Urothelium cell line (cell line): ENCODE measurements around the gene PHF21B.

Experiments
- DNase-seq: peaks from one replicate; pipeline ENCODE4 v3.0.0; 2011; ENCODE audit warnings: low spot score, mixed read lengths
- FAIRE-seq: peaks from 2 replicates; lab custom pipeline; 2011; peaks lifted over from hg19 to GRCh38; lab: Jason Lieb, UNC

PHF21B gene

GRCh38 chr22:44850946-44851345 lies 158.9 kb downstream of the PHF21B start:
- no peak for DNase-seq
- FAIRE-seq = no peak

DNA sequence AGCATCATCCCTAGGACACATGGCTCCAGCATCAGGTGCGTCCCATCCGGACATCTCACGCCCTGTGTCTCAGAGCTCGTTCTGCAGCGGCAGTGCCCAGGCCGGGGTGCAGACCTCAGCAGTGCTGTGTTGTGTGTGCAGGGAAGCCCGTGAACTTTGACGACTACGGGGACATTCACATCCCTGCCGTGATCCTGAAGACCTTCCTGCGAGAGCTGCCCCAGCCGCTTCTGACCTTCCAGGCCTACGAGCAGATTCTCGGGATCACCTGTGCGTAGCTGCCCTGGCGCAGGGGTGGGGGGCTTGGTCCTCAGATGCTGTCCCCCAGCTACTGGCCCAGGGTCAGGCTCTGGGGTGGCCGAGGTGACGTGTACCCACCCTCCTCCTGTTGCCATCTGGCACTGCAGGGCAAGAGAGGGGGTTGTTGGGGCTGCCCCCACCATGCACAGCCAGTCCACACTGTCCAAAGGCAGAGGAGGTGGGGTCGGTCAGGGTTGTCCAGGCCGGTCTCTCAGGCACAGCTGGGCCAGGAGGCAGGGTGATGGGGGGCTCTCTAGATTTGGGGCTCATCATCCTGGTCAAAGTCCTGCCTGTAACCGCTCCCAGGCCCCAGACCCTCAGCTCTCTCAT lies 160.9 kb downstream of the PHF21B start:
- FAIRE-seq = no peak

DNA sequence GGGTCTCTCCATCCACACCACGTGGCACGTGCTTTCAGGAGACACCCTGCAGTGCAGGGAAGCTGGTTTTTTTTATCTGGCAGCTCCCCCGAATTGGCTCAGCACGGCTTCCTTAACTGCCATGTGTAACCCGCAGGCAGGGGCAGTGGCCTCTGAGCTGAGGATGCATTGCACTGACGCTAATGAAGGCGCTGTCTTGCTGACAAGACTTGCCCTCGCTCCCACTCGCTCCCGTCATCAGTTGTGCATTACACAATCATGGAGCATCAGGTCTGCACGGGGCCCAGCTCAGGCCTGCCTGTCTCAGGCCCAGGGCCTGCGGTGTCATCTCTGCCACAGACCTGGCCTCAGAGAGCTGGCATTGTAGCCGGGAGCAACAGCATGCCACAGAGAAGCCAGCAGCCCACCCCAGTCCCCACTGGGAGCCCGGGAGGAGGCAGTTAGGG lies 161.5 kb downstream of the PHF21B start:
- DNase-seq (no peak), FAIRE-seq (no peak)

More for the DNA sequence above, 160.9 kb downstream of the PHF21B start:
- no peak for DNase-seq

DNA sequence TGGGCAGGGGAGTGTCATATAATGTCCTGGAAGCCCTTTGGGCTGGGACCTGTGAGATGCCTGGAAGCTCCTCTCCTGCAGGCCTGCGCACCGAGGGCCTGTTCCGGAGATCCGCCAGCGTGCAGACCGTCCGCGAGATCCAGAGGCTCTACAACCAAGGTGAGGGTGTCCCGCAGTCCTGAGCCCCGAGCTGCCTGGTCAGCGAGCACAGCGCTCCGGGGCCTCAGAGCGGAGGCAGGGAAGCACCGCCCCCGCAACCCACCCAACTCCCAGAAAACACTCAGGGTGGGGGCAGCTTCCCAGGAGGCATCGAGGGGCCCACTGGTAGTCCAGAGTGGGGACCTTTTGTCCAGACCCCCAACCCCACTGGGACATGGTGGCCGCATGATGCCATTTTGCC lies 161.9 kb downstream of the PHF21B start:
- DNase-seq = no peak
- no peak for FAIRE-seq

GRCh38 chr22:44847380-44847779 lies 162.4 kb downstream of the PHF21B start:
- DNase-seq (no peak), FAIRE-seq (no peak)

GRCh38 chr22:44846726-44847275 lies 163.0 kb downstream of the PHF21B start:
- DNase-seq = no peak
- no peak for FAIRE-seq

DNA sequence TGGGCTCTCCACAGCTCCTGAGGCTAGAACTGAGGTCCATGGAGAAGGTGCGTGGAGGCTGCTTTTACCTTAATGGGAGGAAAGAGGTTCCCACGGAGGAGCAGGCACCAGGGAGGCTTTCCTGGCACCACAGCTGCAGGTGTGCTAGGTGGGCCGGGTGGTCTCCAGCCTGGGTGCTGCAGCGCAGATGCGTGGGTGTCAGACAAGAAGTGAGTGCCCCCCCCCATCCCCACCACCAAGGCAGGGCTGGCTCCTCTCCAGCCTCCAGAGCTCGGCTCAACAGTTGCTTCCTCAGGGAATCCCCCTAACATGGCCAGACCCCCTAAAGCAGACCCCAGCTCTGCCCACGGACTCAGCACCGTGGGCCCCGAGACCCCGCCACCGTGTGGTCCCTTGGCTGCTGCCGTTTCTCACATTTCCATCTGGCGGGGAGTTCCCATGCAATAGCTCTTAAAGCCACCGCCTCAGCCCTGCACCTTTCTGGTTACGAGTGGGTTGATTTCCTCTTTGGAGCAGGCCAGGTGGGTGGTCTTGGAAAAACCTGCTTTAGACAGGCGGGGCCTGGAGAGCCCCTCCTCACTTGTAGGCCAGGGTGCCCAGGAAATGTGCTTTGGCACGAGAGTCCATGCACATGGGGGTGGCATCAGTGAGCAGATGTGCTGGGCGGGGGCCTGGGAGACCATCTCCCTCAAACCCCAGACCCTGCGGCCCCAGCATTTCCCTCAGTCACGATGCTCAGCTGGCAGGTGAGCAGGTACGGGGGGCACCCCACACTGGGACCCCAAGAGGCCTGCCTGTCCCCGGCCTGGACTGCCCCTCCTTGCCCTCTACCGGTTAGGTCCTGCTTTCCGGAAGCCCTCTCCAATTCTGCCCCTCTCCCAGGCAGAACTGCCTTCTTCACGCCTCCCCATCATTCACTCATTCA lies 163.7 kb downstream of the PHF21B start:
- DNase-seq (no peak), FAIRE-seq (no peak)

DNA sequence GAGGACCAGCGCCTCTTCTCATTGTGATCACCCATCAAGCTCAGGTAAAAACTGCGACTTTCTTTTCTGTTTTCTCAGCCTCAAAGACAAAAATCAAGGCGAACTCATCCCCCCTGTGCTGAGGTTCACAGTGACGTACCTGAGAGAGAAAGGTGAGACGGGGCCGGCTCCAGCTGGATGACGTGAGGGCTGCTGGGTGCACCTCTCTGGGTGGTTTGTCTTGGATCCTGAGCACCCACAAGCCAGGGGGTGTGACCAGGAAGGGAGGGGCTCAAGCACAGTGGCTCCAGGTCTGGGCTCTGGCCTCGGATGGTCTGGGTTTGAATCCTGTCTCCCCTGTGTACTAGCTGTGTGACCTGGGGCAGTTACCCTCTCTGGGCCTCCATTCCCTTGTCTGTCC lies 164.6 kb downstream of the PHF21B start:
- FAIRE-seq = no peak
- no peak for DNase-seq

DNA sequence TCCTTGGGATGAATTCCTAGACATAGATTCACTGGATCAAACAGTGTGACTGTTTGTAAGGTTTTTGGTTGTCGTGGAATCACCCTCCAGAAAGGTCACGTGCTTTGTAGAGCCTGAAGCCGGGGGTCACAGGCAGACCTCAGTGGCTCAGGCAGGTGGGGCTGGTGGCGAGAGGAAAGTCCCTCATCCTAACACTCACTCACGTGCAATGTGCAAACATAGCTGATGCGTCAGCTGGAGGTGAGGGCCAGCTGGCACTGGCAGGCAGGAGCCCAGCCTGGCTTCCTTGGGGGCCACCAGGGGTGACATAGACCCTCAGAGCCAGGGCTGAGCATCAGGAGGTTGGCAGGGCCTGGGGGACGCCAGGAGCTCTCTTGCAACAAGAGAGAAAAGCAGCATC lies 167.4 kb downstream of the PHF21B start:
- DNase-seq (no peak), FAIRE-seq (peak; percentile 53)

DNA sequence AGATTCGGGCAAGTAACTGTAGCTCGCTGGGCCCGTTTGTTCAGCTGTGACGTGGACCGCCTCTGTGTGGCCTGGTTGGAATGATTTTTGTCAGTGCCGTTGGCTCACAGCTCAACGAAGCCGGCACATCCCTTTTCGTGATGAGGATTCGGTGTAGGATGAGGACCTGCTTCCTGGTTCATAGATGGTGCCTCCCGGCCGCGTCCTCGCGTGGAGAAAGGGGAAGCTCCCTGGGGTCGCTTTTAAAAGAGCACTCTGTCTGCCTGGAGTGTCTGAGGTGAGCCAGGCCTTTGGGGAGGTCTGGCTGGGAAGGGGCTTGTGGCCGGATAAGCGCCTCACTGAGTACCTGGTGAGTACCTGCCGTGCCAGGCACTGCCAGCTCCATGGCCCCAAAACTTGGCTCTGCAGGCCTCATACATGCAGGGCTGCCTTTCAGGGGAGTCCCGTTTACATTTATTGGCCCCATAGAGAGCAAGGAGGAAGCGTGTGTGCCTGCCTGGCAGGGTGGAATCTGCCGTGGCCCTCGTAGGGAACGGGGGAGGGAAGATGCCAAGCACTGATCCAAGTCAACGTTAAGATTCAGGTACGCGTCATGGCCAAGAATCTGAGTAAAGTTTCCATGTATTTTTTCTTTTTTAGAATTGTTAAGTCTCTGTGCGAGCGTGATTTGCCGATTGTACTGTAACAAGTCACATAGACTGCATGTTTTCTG lies 169.0 kb downstream of the PHF21B start:
- FAIRE-seq (no peak), DNase-seq (no peak)

- DNase-seq (no peak), FAIRE-seq (peak; percentile 32)
Observed at GRCh38 chr22:44839721-44840120, 170.1 kb downstream of the PHF21B start.

DNA sequence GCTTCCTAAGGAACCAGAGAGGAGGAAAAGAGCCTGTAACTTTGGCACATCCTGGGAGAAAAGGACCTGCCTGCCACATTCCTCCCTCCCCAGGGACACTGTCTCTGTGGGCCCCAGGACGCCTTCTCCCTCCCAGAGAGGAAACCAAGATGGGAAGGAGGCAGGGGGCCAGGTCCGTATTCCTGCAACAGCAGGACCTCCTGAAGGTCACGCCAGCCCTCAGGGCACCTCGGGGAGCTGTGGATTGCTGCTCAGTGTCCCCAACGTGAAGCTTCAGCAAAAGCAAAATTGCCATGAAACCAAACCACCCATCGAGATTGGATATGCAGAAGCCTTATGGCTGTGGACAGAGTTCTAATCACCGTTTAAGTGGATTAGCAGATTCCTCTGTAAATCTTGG lies 170.7 kb downstream of the PHF21B start:
- FAIRE-seq = no peak

DNA sequence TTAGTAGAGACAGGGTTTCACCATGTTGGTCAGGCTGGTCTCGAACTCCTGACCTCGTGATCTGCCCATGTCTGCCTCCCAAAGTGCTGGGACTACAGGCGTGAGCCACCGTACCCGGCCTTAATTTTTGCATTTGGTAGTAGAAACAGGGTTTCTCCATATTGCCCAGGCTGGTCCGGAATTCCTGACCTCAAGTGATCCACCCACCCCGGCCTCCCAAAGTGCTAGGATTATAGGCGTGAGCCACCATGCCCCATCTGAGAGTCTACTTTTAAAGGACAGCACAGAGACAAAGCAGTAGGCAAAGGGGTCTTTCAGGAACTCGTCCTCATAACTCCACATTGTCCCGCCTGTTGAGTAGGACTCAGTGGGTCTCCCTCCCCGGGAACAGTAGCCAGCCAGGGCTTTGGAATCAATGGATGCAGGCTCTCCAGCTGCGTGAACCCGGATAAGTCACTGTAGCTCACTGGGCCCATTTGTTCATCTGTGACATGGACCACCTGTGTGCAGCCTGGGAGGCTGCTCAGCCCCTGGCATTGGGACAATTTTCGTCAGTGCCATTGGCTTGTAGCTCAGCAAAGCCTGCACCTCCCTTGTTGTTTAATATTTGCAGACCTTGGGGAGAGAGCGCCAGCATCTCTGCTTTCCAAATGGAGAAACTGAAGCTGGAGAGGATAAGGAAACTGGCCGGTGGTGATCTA lies 171.3 kb downstream of the PHF21B start:
- no peak for FAIRE-seq
- DNase-seq = no peak

More for the DNA sequence above, 170.7 kb downstream of the PHF21B start:
- no peak for DNase-seq

DNA sequence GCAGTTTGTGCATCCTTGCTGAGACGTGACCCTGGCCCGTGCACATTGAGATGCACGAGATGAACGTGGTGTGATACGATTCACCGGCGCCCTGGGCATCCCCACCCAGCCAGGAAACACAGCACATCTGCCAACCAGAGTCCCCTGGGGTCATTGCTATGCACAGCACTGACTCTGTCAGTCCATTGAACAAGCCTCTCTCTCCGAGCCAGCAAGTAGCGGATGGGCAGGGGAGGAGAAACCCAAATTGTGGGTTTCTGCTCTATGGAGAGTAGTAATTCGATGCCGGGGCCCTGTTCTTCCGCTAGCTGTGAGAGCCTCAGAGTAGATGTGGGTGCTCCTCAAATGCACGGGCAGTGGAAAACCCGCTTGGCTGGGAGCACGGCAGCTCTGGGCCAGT lies 172.3 kb downstream of the PHF21B start:
- FAIRE-seq (no peak), DNase-seq (no peak)

GRCh38 chr22:44834065-44834464 lies 175.7 kb downstream of the PHF21B start:
- FAIRE-seq = no peak
- DNase-seq = no peak

GRCh38 chr22:44831885-44832284 lies 177.9 kb downstream of the PHF21B start:
- DNase-seq = no peak
- no peak for FAIRE-seq
